Measurements from ENCODE around the gene IL25. TPM values are rescaled to one million over a fixed set of nuclear protein-coding genes. Genes with fewer than 3 reads are reported as not detected.

Gene IL25
- total and polyA plus RNA-seq, 2 of the 8 experiments (the other 6 are each of a cell fraction or from before 2014, with no cell fraction given): not detected

- peak within 1 kb of the TSS; percentile 85 to 90 for H3K4me2 ChIP-seq (ENCODE audit: insufficient read depth in 1 of 2, low read depth in 2 of 2, low read length in 2 of 2)
- H3K79me1 ChIP-seq (ENCODE audit: low read depth, low read length): no peaks in the 10 kb centered on the region
- H3K14ac ChIP-seq (ENCODE audit: insufficient read length): no peak within 1 kb of the TSS
- peak within 1 kb of the TSS; percentile 61; the same call in 1 of the 2 replicates for H2BK20ac ChIP-seq (ENCODE audit: low read length)
- peak within 1 kb of the TSS; percentile 97 for H3K18ac ChIP-seq (ENCODE audit: extremely low read depth, low read length)
- peak within 1 kb of the TSS; percentile 69 for H3K4ac ChIP-seq (replicated peaks; ENCODE audit: insufficient read length, low read depth, low read length)
- H2BK12ac ChIP-seq (ENCODE audit: low read depth, low read length): peak within 1 kb of the TSS; percentile 85
- H2BK15ac ChIP-seq (ENCODE audit: low read length): peak within 1 kb of the TSS; percentile 88
- H3K23ac ChIP-seq (ENCODE audit: insufficient read length): no peak within 1 kb of the TSS
- CTCF ChIA-PET (ENCODE audit: partially characterized antibody): interaction anchor here (1.1 to 20.9 kb wide), 4 partner anchors 14 to 37 kb away, joined by 3 to 333 read pairs (median 41); partner anchors contain the start of genes CMTM5 and IL25
- H3K4me1 ChIP-seq (replicated peaks in 1 of 4; ENCODE audit: control insufficient read depth in 3 of 4, insufficient read depth in 4 of 4, low read length in 3 of 4): peaks cover 2 to 22% (median 14%) of the 10 kb centered on the region in 4 experiments; a peak in 6 of 7 replicates
- H2BK5ac ChIP-seq (ENCODE audit: low read depth, low read length): peak within 1 kb of the TSS; percentile 74
- H4K20me1 ChIP-seq (replicated peaks in 1 of 2; ENCODE audit: control insufficient read depth in 1 of 2, insufficient read depth in 2 of 2, low read length in 2 of 2): peaks cover 8 to 12% of the 10 kb centered on the region in 2 experiments
- peak in 1 of 2 experiments; percentile 65 for DNase-seq (ENCODE audit: low read depth in 1 of 2, low spot score in 2 of 2)
- peak within 1 kb of the TSS; percentile 73 for H4K5ac ChIP-seq (ENCODE audit: insufficient read length, low read depth, low read length)
- peak within 1 kb of the TSS; percentile 92 for H4K91ac ChIP-seq (replicated peaks; ENCODE audit: insufficient read length, low read length)
- H3K27ac ChIP-seq (ENCODE audit: low read depth, low read length): peak within 1 kb of the TSS; percentile 85
- H3K79me2 ChIP-seq (ENCODE audit: control insufficient read depth in 1 of 2, insufficient read depth in 2 of 2, low read length in 2 of 2): no peaks in the 10 kb centered on the region
- POLR2A ChIA-PET (ENCODE audit: partially characterized antibody): interaction anchor here (0.8 to 7.1 kb wide), 13 partner anchors 11 to 79 kb away, joined by 3 to 73 read pairs (median 4); partner anchors contain the start of genes BCL2L2, CMTM5, HOMEZ and PABPN1
- peak within 1 kb of the TSS; percentile 24 for H2BK120ac ChIP-seq (replicated peaks; ENCODE audit: low read depth, low read length)
- H3K4me3 ChIP-seq (ENCODE audit: extremely low read depth in 1 of 4, insufficient read depth in 2 of 4, low read depth in 3 of 4, low read length in 4 of 4): peak within 1 kb of the TSS; percentile 69 to 79 (median 77)
- no peak for FAIRE-seq
- peaks cover 21% of the 10 kb centered on the region; the same call in 1 of the 2 replicates for H3K23me2 ChIP-seq (ENCODE audit: low read depth, low read length)
- WGBS, 2 experiments (ENCODE audit: extremely low coverage in 1 of 2, insufficient coverage in 1 of 2, insufficient read length in 1 of 2, insufficient replicate concordance in 2 of 2, low coverage in 1 of 2, low lambda C conversion rate in 2 of 2, missing lambda C conversion rate in 1 of 2): 2% methylated on average over 50 of the region's 74 CpGs; no CpG with 5 or more reads in 1 of the 2 experiments
- H3K9me3 ChIP-seq (ENCODE audit: insufficient read depth in 2 of 2, low read depth in 1 of 2, low read length in 1 of 2): no peaks in the 10 kb centered on the region
- H3K9ac ChIP-seq (replicated peaks in 1 of 4; ENCODE audit: extremely low read depth in 1 of 4, low read depth in 3 of 4, low read length in 3 of 4): peak within 1 kb of the TSS; percentile 55 to 90 (median 70)
- peak within 1 kb of the TSS; percentile 78 for H3K56ac ChIP-seq (replicated peaks; ENCODE audit: insufficient read length, low read depth, low read length)
- H3K36me3 ChIP-seq (ENCODE audit: control insufficient read depth in 2 of 4, insufficient read depth in 4 of 4, low read length in 3 of 4): peaks cover 0 to 5% (median 0%) of the 10 kb centered on the region in 4 experiments; a peak in 2 of 8 replicates
- no peak within 1 kb of the TSS for H2AFZ ChIP-seq (ENCODE audit: low read length)
- peak within 1 kb of the TSS; percentile 60; the same call in 1 of the 2 replicates for H2AK5ac ChIP-seq (ENCODE audit: low read depth, low read length)
- peaks cover 0 to 12% (median 10%) of the 10 kb centered on the region in 4 experiments; a peak in 5 of 7 replicates for H3K27me3 ChIP-seq (replicated peaks in 1 of 4; ENCODE audit: control insufficient read depth in 3 of 4, extremely low read depth in 1 of 4, insufficient read depth in 3 of 4, low read length in 3 of 4)
- peak within 1 kb of the TSS; percentile 88 for H4K8ac ChIP-seq (ENCODE audit: extremely low read depth, insufficient read depth, low read length)
Measured at GRCh38 chr14:23365036-23365731, 7.4 kb upstream of the IL25 start, which contains the start of gene EFS. Gene EFS (minus strand): TSS chr14:23365172. CDS start chr14:23365025, 147 bp downstream.

Data from H1 (cell line).